GM13977 (cell line): ENCODE results near the gene XPNPEP1.
"Not testable (repeated sequence)": the region's sequence is repeated elsewhere in the genome, so short reads cannot be mapped to it uniquely, and the experiment has no call there.

Experiments
- DNase-seq: peaks from one replicate; pipeline ENCODE4 v3.0.0; 2012; ENCODE audit warnings: low spot score
- CTCF ChIP-seq: IDR thresholded peaks from 2 replicates; pipeline ENCODE4 v1.5.1; 2012; ENCODE audit warnings: mild to moderate bottlenecking, control low read depth; ENCODE audit not compliant: insufficient read depth; ENCODE audit errors: extremely low read depth, missing control alignments
- in situ Hi-C: fragments of 300-500 bp; cut with MboI; formaldehyde crosslinking; loops from one replicate; pipeline ENCODE4 v1.12.0; 2022; ENCODE audit warnings: low sequenced_read_pairs, low pct_unique_long_range_greater_than_20kb, mixed read lengths, inconsistent platforms; ENCODE audit not compliant: unreplicated experiment

The XPNPEP1 gene

GRCh38 chr10:109924967-109925620, 1.8 kb upstream of the XPNPEP1 start:
- TF ChIP-seq CTCF, result no peak
- in situ Hi-C loops, result no loop called here
- DNase-seq, result no peak

- DNase-seq, result no peak
- in situ Hi-C loops, result no loop called here
- TF ChIP-seq CTCF, result no peak
Measured at GRCh38 chr10:109924087-109924486, 776 bp upstream of the XPNPEP1 start.

- in situ Hi-C loops, result no loop called here
- DNase-seq, result no peak
- no peak for TF ChIP-seq CTCF
Measured at GRCh38 chr10:109922358-109922975, 844 bp downstream of the XPNPEP1 start.

- in situ Hi-C loops, result no loop called here
- no peak for TF ChIP-seq CTCF
- no peak for DNase-seq
Measured at GRCh38 chr10:109920016-109920415, 3.3 kb downstream of the XPNPEP1 start.

- in situ Hi-C loops, result no loop called here
- DNase-seq, result no peak
Measured at GRCh38 chr10:109919220-109919619, 4.1 kb downstream of the XPNPEP1 start.

GRCh38 chr10:109918707-109919106, 4.6 kb downstream of the XPNPEP1 start:
- in situ Hi-C loops, DNase-seq: not testable (repeated sequence)

More at GRCh38 chr10:109919220-109919619, 4.1 kb downstream of the XPNPEP1 start:
- TF ChIP-seq CTCF, result no peak

- no peak for DNase-seq
- in situ Hi-C loops, result no loop called here
- TF ChIP-seq CTCF, result no peak
Measured at GRCh38 chr10:109915566-109915965, 7.7 kb downstream of the XPNPEP1 start.
